ENCODE measurements around the gene TMEM89.

- TF ChIP-seq EP300 (IDR thresholded peaks at IDR 0.05) (no peak), POLR2A (IDR thresholded peaks at IDR 0.05) (no peak)
- TF ChIP-seq, protein P1, sequence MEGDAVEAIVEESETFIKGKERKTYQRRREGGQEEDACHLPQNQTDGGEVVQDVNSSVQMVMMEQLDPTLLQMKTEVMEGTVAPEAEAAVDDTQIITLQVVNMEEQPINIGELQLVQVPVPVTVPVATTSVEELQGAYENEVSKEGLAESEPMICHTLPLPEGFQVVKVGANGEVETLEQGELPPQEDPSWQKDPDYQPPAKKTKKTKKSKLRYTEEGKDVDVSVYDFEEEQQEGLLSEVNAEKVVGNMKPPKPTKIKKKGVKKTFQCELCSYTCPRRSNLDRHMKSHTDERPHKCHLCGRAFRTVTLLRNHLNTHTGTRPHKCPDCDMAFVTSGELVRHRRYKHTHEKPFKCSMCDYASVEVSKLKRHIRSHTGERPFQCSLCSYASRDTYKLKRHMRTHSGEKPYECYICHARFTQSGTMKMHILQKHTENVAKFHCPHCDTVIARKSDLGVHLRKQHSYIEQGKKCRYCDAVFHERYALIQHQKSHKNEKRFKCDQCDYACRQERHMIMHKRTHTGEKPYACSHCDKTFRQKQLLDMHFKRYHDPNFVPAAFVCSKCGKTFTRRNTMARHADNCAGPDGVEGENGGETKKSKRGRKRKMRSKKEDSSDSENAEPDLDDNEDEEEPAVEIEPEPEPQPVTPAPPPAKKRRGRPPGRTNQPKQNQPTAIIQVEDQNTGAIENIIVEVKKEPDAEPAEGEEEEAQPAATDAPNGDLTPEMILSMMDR (IDR thresholded peaks at IDR 0.05), result no peak
Observed at GRCh38 chr3:48637305-48637704, 15.7 kb upstream of the TMEM89 start.
